CD8-positive, alpha-beta memory T cell (primary cell): ENCODE data around the gene FGF4. TPM values are rescaled to one million over a fixed set of nuclear protein-coding genes. Genes with fewer than 3 reads are reported as not detected.

Experiments used
- CTCF ChIA-PET: fragments of 350-600 bp; sonication (Branson Sonifier 250); formaldehyde crosslinking; loops from one replicate; lab custom pipeline; 2021; ENCODE audit warnings: antibody characterized with exemption; lab: Charles Lee
- POLR2A ChIA-PET: fragments of 350-600 bp; sonication (Branson Sonifier 250); formaldehyde crosslinking; loops from one replicate; lab custom pipeline; 2021; ENCODE audit warnings: antibody characterized with exemption; lab: Charles Lee
- DNase-seq, 5 donors: peaks; one replicate each; pipeline versions ENCODE4 v3.0.0 to v3.0.0-alpha.2; 2020 to 2022; ENCODE audit warnings: mixed read lengths in 1 of 5
- H3K27ac ChIP-seq: one replicate; pipeline ENCODE4 v1.7.0; 2013; ENCODE audit warnings: low read depth, mild to moderate bottlenecking, low read length, moderate library complexity
- H3K27me3 ChIP-seq: 2 replicates; pipeline ENCODE4 v1.7.0; 2013; ENCODE audit warnings: low read length, mild to moderate bottlenecking; ENCODE audit not compliant: insufficient read depth, poor library complexity, severe bottlenecking
- H3K36me3 ChIP-seq: 2 replicates; pipeline ENCODE4 v1.7.0; 2013; ENCODE audit warnings: mild to moderate bottlenecking, low read length, moderate library complexity; ENCODE audit not compliant: insufficient read depth
- H3K4me1 ChIP-seq: 2 replicates; pipeline ENCODE4 v1.7.0; 2013; ENCODE audit warnings: mild to moderate bottlenecking, low read length, moderate library complexity; ENCODE audit not compliant: insufficient read depth
- H3K4me3 ChIP-seq: 2 replicates; pipeline ENCODE4 v1.7.0; 2013; ENCODE audit warnings: mild to moderate bottlenecking, low read length
- H3K9me3 ChIP-seq: 2 replicates; pipeline ENCODE4 v1.7.0; 2013; ENCODE audit warnings: mild to moderate bottlenecking, low read length
- H3K27ac Mint-ChIP-seq, 8 donors: one replicate each; pipeline ENCODE4 v1.8.0; 2020 to 2021; ENCODE audit warnings: mixed read lengths in 8 of 8, mild to moderate bottlenecking in 6 of 8, inconsistent platforms in 3 of 8, moderate library complexity in 3 of 8
- H3K27me3 Mint-ChIP-seq, 2 donors: one replicate each; pipeline ENCODE4 v1.8.0; 2020 to 2021; ENCODE audit warnings: mixed read lengths in 2 of 2, mild to moderate bottlenecking in 1 of 2, moderate library complexity in 1 of 2
- H3K36me3 Mint-ChIP-seq, 3 donors: one replicate each; pipeline ENCODE4 v1.8.0; 2020 to 2021; ENCODE audit warnings: mixed read lengths in 3 of 3, inconsistent platforms in 1 of 3, mild to moderate bottlenecking in 1 of 3
- H3K4me1 Mint-ChIP-seq, 3 donors: one replicate each; pipeline ENCODE4 v1.8.0; 2020 to 2021; ENCODE audit warnings: mixed read lengths in 3 of 3, inconsistent platforms in 1 of 3, mild to moderate bottlenecking in 1 of 3
- H3K4me3 Mint-ChIP-seq, 7 donors: one replicate each; pipeline ENCODE4 v1.8.0; 2020 to 2021; ENCODE audit warnings: mixed read lengths in 7 of 7, mild to moderate bottlenecking in 6 of 7, moderate library complexity in 4 of 7, inconsistent platforms in 2 of 7
- H3K9me3 Mint-ChIP-seq, 5 donors: one replicate each; pipeline ENCODE4 v1.8.0; 2020 to 2022; ENCODE audit warnings: mixed read lengths in 5 of 5, mild to moderate bottlenecking in 3 of 5, moderate library complexity in 2 of 5, inconsistent platforms in 1 of 5
- polyA plus RNA-seq: library from polyadenylated mRNA; unstranded; fragments of 300-500 nt; fragmentation: Illumina TruSeq; gene quantifications from one replicate; pipeline ENCODE4 v1.2.3, GENCODE V29; 2021
- total RNA-seq, 2 experiments: library from RNA; stranded (reverse); gene quantifications; one replicate each; pipeline ENCODE4 v1.2.3, GENCODE V29; 2021

The FGF4 gene
- total and polyA plus RNA-seq, 3 experiments from 2014 or later: not detected

GRCh38 chr11:69750108-69750850 is 24.9 kb downstream of the FGF4 start:
- CTCF ChIA-PET: no interaction called here
- Mint-ChIP-seq H3K4me3 (no peak overlapping the region), H3K9me3 (no peaks in the 10 kb centered on the region)

GRCh38 chr11:69748637-69749036 is 26.5 kb downstream of the FGF4 start:
- no peak for DNase-seq
- H3K27me3 Mint-ChIP-seq: peaks cover 15 to 22% of the 10 kb centered on the region in 2 donors
- Histone ChIP-seq H3K9me3 (no peaks in the 10 kb centered on the region), H3K36me3 (no peaks in the 10 kb centered on the region), H3K27ac (no peak overlapping the region), H3K27me3 (no peaks in the 10 kb centered on the region), H3K4me3 (no peak overlapping the region), H3K4me1 (no peaks in the 10 kb centered on the region)
- POLR2A ChIA-PET: no interaction called here
- CTCF ChIA-PET: no interaction called here
- no peak overlapping the region for H3K4me3 Mint-ChIP-seq
- no peaks in the 10 kb centered on the region for H3K9me3 Mint-ChIP-seq
- no peaks in the 10 kb centered on the region for H3K36me3 Mint-ChIP-seq
- no peak overlapping the region for H3K27ac Mint-ChIP-seq
- no peaks in the 10 kb centered on the region for H3K4me1 Mint-ChIP-seq

More at GRCh38 chr11:69750108-69750850, 24.9 kb downstream of the FGF4 start:
- Histone ChIP-seq H3K36me3 (no peaks in the 10 kb centered on the region), H3K27me3 (no peaks in the 10 kb centered on the region), H3K4me1 (no peaks in the 10 kb centered on the region), H3K27ac (no peak overlapping the region), H3K9me3 (no peaks in the 10 kb centered on the region), H3K4me3 (no peak overlapping the region)
- Mint-ChIP-seq H3K27me3 (peaks cover 15 to 17% of the 10 kb centered on the region in 2 donors), H3K36me3 (no peaks in the 10 kb centered on the region), H3K27ac (no peak overlapping the region), H3K4me1 (no peaks in the 10 kb centered on the region)
- no peak for DNase-seq
- POLR2A ChIA-PET: no interaction called here

GRCh38 chr11:69746752-69747742 is 28.1 kb downstream of the FGF4 start:
- H3K4me1 ChIP-seq: no peaks in the 10 kb centered on the region
- no peaks in the 10 kb centered on the region for H3K9me3 Mint-ChIP-seq
- no peaks in the 10 kb centered on the region for H3K9me3 ChIP-seq
- H3K36me3 ChIP-seq: no peaks in the 10 kb centered on the region
- no peak overlapping the region for H3K4me3 Mint-ChIP-seq
- no peak overlapping the region for H3K27ac Mint-ChIP-seq
- H3K27ac ChIP-seq: no peak overlapping the region
- no peak overlapping the region for H3K4me3 ChIP-seq
- CTCF ChIA-PET: no interaction called here
- H3K27me3 Mint-ChIP-seq: peaks cover 14 to 26% of the 10 kb centered on the region in 2 donors
- POLR2A ChIA-PET: no interaction called here
- no peaks in the 10 kb centered on the region for H3K27me3 ChIP-seq
- no peak for DNase-seq
- H3K4me1 Mint-ChIP-seq: no peaks in the 10 kb centered on the region
- H3K36me3 Mint-ChIP-seq: no peaks in the 10 kb centered on the region

GRCh38 chr11:69746140-69746539 is 29.0 kb downstream of the FGF4 start:
- Histone ChIP-seq H3K4me1 (no peaks in the 10 kb centered on the region), H3K27me3 (no peaks in the 10 kb centered on the region), H3K9me3 (no peaks in the 10 kb centered on the region), H3K27ac (no peak overlapping the region), H3K36me3 (no peaks in the 10 kb centered on the region), H3K4me3 (no peak overlapping the region)
- Mint-ChIP-seq H3K9me3 (no peaks in the 10 kb centered on the region), H3K4me1 (no peaks in the 10 kb centered on the region), H3K27ac (no peak overlapping the region), H3K36me3 (no peaks in the 10 kb centered on the region), H3K27me3 (peaks cover 13 to 26% of the 10 kb centered on the region in 2 donors), H3K4me3 (no peak overlapping the region)
- CTCF ChIA-PET: no interaction called here
- no peak for DNase-seq
- POLR2A ChIA-PET: no interaction called here

- no peaks in the 10 kb centered on the region for H3K36me3 Mint-ChIP-seq
- no peaks in the 10 kb centered on the region for H3K4me1 Mint-ChIP-seq
These were observed 29.9 kb downstream of the FGF4 start for GRCh38 chr11:69745201-69745600.

GRCh38 chr11:69744435-69744834 is 30.7 kb downstream of the FGF4 start:
- Mint-ChIP-seq H3K27me3 (peaks cover 13 to 26% of the 10 kb centered on the region in 2 donors), H3K9me3 (peaks cover 0 to 1% (median 0%) of the 10 kb centered on the region in 5 donors), H3K4me3 (no peak overlapping the region), H3K4me1 (no peaks in the 10 kb centered on the region), H3K27ac (no peak overlapping the region), H3K36me3 (no peaks in the 10 kb centered on the region)
- Histone ChIP-seq H3K9me3 (no peaks in the 10 kb centered on the region), H3K27me3 (no peaks in the 10 kb centered on the region), H3K4me3 (no peak overlapping the region), H3K36me3 (no peaks in the 10 kb centered on the region), H3K27ac (no peak overlapping the region), H3K4me1 (no peaks in the 10 kb centered on the region)
- POLR2A ChIA-PET: no interaction called here
- CTCF ChIA-PET: no interaction called here
- DNase-seq: no peak

More at GRCh38 chr11:69745201-69745600, 29.9 kb downstream of the FGF4 start:
- H3K4me3 Mint-ChIP-seq: no peak overlapping the region
- no peaks in the 10 kb centered on the region for H3K9me3 Mint-ChIP-seq
- no peaks in the 10 kb centered on the region for H3K9me3 ChIP-seq
- no peak overlapping the region for H3K27ac Mint-ChIP-seq
- no peak for DNase-seq
- no peak overlapping the region for H3K4me3 ChIP-seq
- POLR2A ChIA-PET: no interaction called here
- CTCF ChIA-PET: no interaction called here
- H3K36me3 ChIP-seq: no peaks in the 10 kb centered on the region
- no peaks in the 10 kb centered on the region for H3K27me3 ChIP-seq
- H3K4me1 ChIP-seq: no peaks in the 10 kb centered on the region
- H3K27ac ChIP-seq: no peak overlapping the region
- peaks cover 13 to 26% of the 10 kb centered on the region in 2 donors for H3K27me3 Mint-ChIP-seq

- Histone ChIP-seq H3K4me3 (no peak overlapping the region), H3K27me3 (no peaks in the 10 kb centered on the region), H3K4me1 (no peaks in the 10 kb centered on the region), H3K36me3 (no peaks in the 10 kb centered on the region), H3K9me3 (no peaks in the 10 kb centered on the region), H3K27ac (no peak overlapping the region)
- Mint-ChIP-seq H3K27me3 (peaks cover 15 to 22% of the 10 kb centered on the region in 2 donors), H3K4me3 (peak overlapping the region in 1 of 7 donors; percentile 36), H3K4me1 (no peaks in the 10 kb centered on the region), H3K36me3 (no peaks in the 10 kb centered on the region), H3K9me3 (peaks cover 0 to 11% (median 10%) of the 10 kb centered on the region in 5 donors), H3K27ac (no peak overlapping the region)
- ChIA-PET CTCF (no interaction called here), POLR2A (no interaction called here)
- no peak for DNase-seq
These were observed 40.3 kb downstream of the FGF4 start for GRCh38 chr11:69734841-69735240.

- H3K4me1 Mint-ChIP-seq: no peaks in the 10 kb centered on the region
- Histone ChIP-seq H3K4me3 (no peak overlapping the region), H3K27ac (no peak overlapping the region), H3K36me3 (no peaks in the 10 kb centered on the region), H3K4me1 (no peaks in the 10 kb centered on the region), H3K9me3 (no peaks in the 10 kb centered on the region), H3K27me3 (no peaks in the 10 kb centered on the region)
- CTCF ChIA-PET: no interaction called here
- no peak for DNase-seq
- no peak overlapping the region for H3K27ac Mint-ChIP-seq
- no peak overlapping the region for H3K4me3 Mint-ChIP-seq
- no peaks in the 10 kb centered on the region for H3K36me3 Mint-ChIP-seq
- H3K27me3 Mint-ChIP-seq: peaks cover 15 to 25% of the 10 kb centered on the region in 2 donors
- H3K9me3 Mint-ChIP-seq: peaks cover 0 to 11% (median 8%) of the 10 kb centered on the region in 5 donors
- POLR2A ChIA-PET: no interaction called here
These were observed 40.8 kb downstream of the FGF4 start for GRCh38 chr11:69734367-69734766.
